ENCODE data around the gene CPNE2.

The CPNE2 gene

DNA sequence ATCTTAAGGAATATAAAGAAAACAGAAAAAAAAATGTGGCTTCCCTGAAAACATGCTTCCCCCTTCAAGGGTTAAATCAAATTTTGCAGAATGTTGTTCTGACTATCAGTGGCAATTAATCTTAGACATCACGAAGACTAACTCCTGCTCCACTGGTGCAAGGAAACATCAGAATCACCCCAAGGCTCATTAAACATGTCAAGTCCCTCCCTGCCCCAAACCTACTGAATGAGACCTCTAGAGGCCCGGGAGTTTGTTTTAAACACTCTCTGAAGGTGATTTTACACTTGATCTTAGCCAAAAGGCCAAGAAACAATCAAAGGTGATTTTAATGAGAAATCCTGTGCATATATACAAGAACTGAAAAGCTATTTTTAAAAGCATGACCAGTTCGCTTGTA, 75.2 kb downstream of the CPNE2 start:
- peaks cover 71 to 82% (median 77%) of the 10 kb centered on the region in 11 experiments for H3K36me3 ChIP-seq
- H3K4me1 ChIP-seq: peaks cover 26 to 29% (median 27%) of the 10 kb centered on the region in 10 experiments

GRCh38 chr16:57167953-57168352, 75.6 kb downstream of the CPNE2 start:
- peaks cover 71 to 82% (median 77%) of the 10 kb centered on the region in 11 experiments for H3K36me3 ChIP-seq
- TF ChIP-seq Cebpa-rat (IDR thresholded peaks at IDR 0.05): no peak

More for the DNA sequence above, 75.2 kb downstream of the CPNE2 start:
- Histone ChIP-seq H3K27me3 (no peaks in the 10 kb centered on the region), H3K27ac (peak overlapping the region; percentile 16 to 64 (median 52); a peak in 17 of 22 replicates), H3K4me3 (no peak overlapping the region), H4K20me1 (peaks cover 0 to 16% (median 0%) of the 10 kb centered on the region in 11 experiments; a peak in 1 of 22 replicates), H3K9me3 (replicated peaks in 1 of 11) (no peaks in the 10 kb centered on the region), H3K9ac (peak overlapping the region in 9 of 11 experiments; percentile 10 to 60 (median 35); a peak in 16 of 22 replicates), H3K4me2 (peak overlapping the region; percentile 57 to 84 (median 74))
- no peak for TF ChIP-seq Cebpa-rat (IDR thresholded peaks at IDR 0.05)

GRCh38 chr16:57169327-57169726, 76.9 kb downstream of the CPNE2 start:
- no peaks in the 10 kb centered on the region for H3K9me3 ChIP-seq (replicated peaks in 1 of 11)
- H3K4me2 ChIP-seq: no peak overlapping the region
- H3K4me1 ChIP-seq: peaks cover 26 to 31% (median 28%) of the 10 kb centered on the region in 10 experiments
- H3K36me3 ChIP-seq: peaks cover 71 to 80% (median 76%) of the 10 kb centered on the region in 11 experiments
- peaks cover 0 to 23% (median 0%) of the 10 kb centered on the region in 11 experiments; a peak in 2 of 22 replicates for H4K20me1 ChIP-seq
- no peak overlapping the region for H3K4me3 ChIP-seq
- H3K9ac ChIP-seq: no peak overlapping the region
- no peak overlapping the region for H3K27ac ChIP-seq
- TF ChIP-seq Cebpa-rat (IDR thresholded peaks at IDR 0.05): no peak
- H3K27me3 ChIP-seq: no peaks in the 10 kb centered on the region

More at GRCh38 chr16:57167953-57168352, 75.6 kb downstream of the CPNE2 start:
- H4K20me1 ChIP-seq: peaks cover 0 to 16% (median 0%) of the 10 kb centered on the region in 11 experiments; a peak in 2 of 22 replicates
- H3K4me1 ChIP-seq: peaks cover 26 to 31% (median 28%) of the 10 kb centered on the region in 10 experiments
- H3K27ac ChIP-seq: peak overlapping the region in 9 of 11 experiments; percentile 16 to 64 (median 52); a peak in 16 of 22 replicates
- no peaks in the 10 kb centered on the region for H3K9me3 ChIP-seq (replicated peaks in 1 of 11)
- H3K4me2 ChIP-seq: peak overlapping the region; percentile 57 to 84 (median 74)
- peak overlapping the region in 9 of 11 experiments; percentile 10 to 60 (median 35); a peak in 16 of 22 replicates for H3K9ac ChIP-seq
- no peak overlapping the region for H3K4me3 ChIP-seq
- H3K27me3 ChIP-seq: no peaks in the 10 kb centered on the region

- Histone ChIP-seq H3K4me2 (no peak overlapping the region), H3K36me3 (peaks cover 57 to 87% (median 63%) of the 10 kb centered on the region in 11 experiments), H3K9ac (no peak overlapping the region), H3K4me3 (no peak overlapping the region), H3K9me3 (replicated peaks in 1 of 11) (no peaks in the 10 kb centered on the region), H4K20me1 (peaks cover 0 to 24% (median 5%) of the 10 kb centered on the region in 11 experiments; a peak in 6 of 22 replicates), H3K27ac (no peak overlapping the region), H3K27me3 (no peaks in the 10 kb centered on the region), H3K4me1 (peaks cover 1 to 5% (median 2%) of the 10 kb centered on the region in 10 experiments)
- no peak for TF ChIP-seq Cebpa-rat (IDR thresholded peaks at IDR 0.05)
Observed at GRCh38 chr16:57172721-57173290, 80.4 kb downstream of the CPNE2 start.

- peaks cover 0 to 55% (median 23%) of the 10 kb centered on the region in 11 experiments; a peak in 13 of 22 replicates for H4K20me1 ChIP-seq
- no peak for TF ChIP-seq Cebpa-rat (IDR thresholded peaks at IDR 0.05)
- H3K27me3 ChIP-seq: no peaks in the 10 kb centered on the region
- peaks cover 48 to 95% (median 63%) of the 10 kb centered on the region in 11 experiments for H3K36me3 ChIP-seq
- no peak overlapping the region for H3K4me2 ChIP-seq
- H3K4me3 ChIP-seq: no peak overlapping the region
- no peaks in the 10 kb centered on the region for H3K9me3 ChIP-seq (replicated peaks in 1 of 11)
- no peak overlapping the region for H3K9ac ChIP-seq
- H3K4me1 ChIP-seq: 0 out of 20 replicates have a peak, but pooled peaks cover 0 to 4% (median 0%) of the 10 kb centered on the region in 10 experiments
- no peak overlapping the region for H3K27ac ChIP-seq
Observed at GRCh38 chr16:57175896-57176295, 83.5 kb downstream of the CPNE2 start.

DNA sequence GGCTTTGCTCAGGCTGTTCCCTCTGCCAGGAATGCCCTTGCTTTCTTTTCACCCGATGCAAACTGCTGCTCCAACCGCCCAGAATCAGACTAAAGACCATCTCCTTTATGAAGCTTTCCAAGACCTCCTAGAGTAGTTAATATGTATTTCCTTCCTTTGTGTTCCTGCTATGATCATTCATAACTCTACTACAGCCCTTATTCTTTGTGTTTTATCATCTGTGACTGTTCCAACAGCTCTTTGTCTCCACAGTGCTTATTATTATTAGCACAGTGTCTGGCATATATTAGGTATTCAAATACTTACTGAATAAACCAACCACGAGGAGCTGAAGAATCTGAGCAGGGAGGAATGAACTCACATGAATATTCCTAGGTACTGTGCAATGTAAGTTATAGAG, 85.8 kb downstream of the CPNE2 start:
- H3K36me3 ChIP-seq: peaks cover 29 to 75% (median 40%) of the 10 kb centered on the region in 11 experiments
- no peak overlapping the region for H3K9ac ChIP-seq
- no peak overlapping the region for H3K4me2 ChIP-seq
- H3K9me3 ChIP-seq (replicated peaks in 1 of 11): no peaks in the 10 kb centered on the region
- peaks cover 0 to 8% (median 1%) of the 10 kb centered on the region in 10 experiments; a peak in 5 of 20 replicates for H3K4me1 ChIP-seq
- TF ChIP-seq Cebpa-rat (IDR thresholded peaks at IDR 0.05): no peak
- peaks cover 0 to 68% (median 33%) of the 10 kb centered on the region in 11 experiments; a peak in 15 of 22 replicates for H4K20me1 ChIP-seq
- H3K27me3 ChIP-seq: no peaks in the 10 kb centered on the region
- no peak overlapping the region for H3K27ac ChIP-seq
- no peak overlapping the region for H3K4me3 ChIP-seq

GRCh38 chr16:57178793-57179212, 86.4 kb downstream of the CPNE2 start:
- Histone ChIP-seq H3K4me1 (peaks cover 3 to 14% (median 7%) of the 10 kb centered on the region in 10 experiments; a peak in 13 of 20 replicates), H3K27me3 (no peaks in the 10 kb centered on the region), H3K9me3 (replicated peaks in 1 of 11) (no peaks in the 10 kb centered on the region), H3K4me2 (no peak overlapping the region), H4K20me1 (peaks cover 0 to 64% (median 32%) of the 10 kb centered on the region in 11 experiments; a peak in 15 of 22 replicates), H3K27ac (no peak overlapping the region), H3K4me3 (no peak overlapping the region), H3K36me3 (peaks cover 23 to 69% (median 34%) of the 10 kb centered on the region in 11 experiments; a peak in 21 of 22 replicates), H3K9ac (no peak overlapping the region)
- TF ChIP-seq Cebpa-rat (IDR thresholded peaks at IDR 0.05): no peak

DNA sequence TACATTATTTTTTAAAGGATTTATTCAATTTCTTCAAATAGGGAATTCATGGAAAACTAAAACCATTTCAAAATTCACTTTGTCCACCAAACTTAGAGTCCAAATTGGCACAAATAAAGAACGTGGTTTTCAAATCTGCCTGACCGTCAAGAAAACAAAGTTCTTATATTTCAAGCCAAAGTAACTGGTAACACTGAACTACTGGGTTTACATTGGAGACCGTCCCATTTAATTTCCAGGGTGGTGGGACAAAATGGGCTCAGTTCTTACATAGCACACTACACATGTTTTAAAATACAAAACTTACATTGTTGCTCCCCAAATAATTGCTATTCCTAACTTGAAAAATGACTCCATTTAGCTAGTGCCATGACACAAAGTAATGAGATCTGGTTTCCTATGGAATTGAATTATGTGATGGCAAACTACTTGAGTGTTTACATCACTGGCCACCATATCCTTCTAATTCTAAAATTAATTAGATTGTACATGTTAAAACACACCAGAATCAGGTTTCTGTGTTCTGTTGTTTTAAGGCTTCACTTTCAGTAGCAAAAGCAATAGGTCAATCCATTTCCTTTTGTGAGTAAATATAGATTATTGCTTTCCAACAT, 86.9 kb downstream of the CPNE2 start:
- Histone ChIP-seq H3K4me2 (no peak overlapping the region), H3K9me3 (replicated peaks in 1 of 11) (no peaks in the 10 kb centered on the region), H3K9ac (no peak overlapping the region), H3K4me1 (peaks cover 3 to 17% (median 11%) of the 10 kb centered on the region in 10 experiments; a peak in 19 of 20 replicates), H3K27me3 (no peaks in the 10 kb centered on the region), H3K4me3 (no peak overlapping the region), H3K36me3 (peaks cover 18 to 63% (median 29%) of the 10 kb centered on the region in 11 experiments; a peak in 18 of 22 replicates), H4K20me1 (peaks cover 0 to 61% (median 32%) of the 10 kb centered on the region in 11 experiments; a peak in 15 of 22 replicates), H3K27ac (no peak overlapping the region)
- no peak for TF ChIP-seq Cebpa-rat (IDR thresholded peaks at IDR 0.05)

DNA sequence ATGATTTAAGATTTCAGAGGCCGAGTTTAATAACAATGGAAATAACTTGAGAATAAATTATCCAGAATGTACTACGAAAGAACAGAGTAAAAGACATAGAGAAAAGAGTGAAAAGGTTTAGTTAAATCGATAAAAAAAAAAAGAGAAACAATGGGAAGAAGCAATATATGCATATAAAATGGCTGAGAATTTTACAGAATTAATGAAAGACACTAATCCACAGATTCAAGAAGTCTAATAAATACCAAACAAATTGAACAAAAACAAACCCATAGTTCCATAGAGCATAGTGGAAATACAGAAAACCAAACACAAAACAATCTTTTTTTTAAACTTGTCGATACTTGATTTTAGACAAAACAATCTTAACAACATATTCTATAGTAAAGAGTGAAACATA, 91.7 kb downstream of the CPNE2 start:
- H3K4me1 ChIP-seq: peaks cover 22 to 40% (median 35%) of the 10 kb centered on the region in 10 experiments
- no peak overlapping the region for H3K27ac ChIP-seq
- H3K36me3 ChIP-seq: peaks cover 0 to 20% (median 7%) of the 10 kb centered on the region in 11 experiments; a peak in 14 of 22 replicates
- TF ChIP-seq Cebpa-rat (IDR thresholded peaks at IDR 0.05): no peak
- H3K4me3 ChIP-seq: peak overlapping the region in 8 of 10 experiments; percentile 83 to 99 (median 87); a peak in 10 of 20 replicates
- no peaks in the 10 kb centered on the region for H3K27me3 ChIP-seq
- H4K20me1 ChIP-seq: peaks cover 13 to 54% (median 34%) of the 10 kb centered on the region in 11 experiments; a peak in 18 of 22 replicates
- no peaks in the 10 kb centered on the region for H3K9me3 ChIP-seq (replicated peaks in 1 of 11)
- H3K9ac ChIP-seq: 0 out of 22 replicates have a peak overlapping the region, but pooled peaks of 2 of the 11 experiments have one; percentile 89 to 97
- peak overlapping the region; percentile 87 to 99 (median 91); a peak in 21 of 22 replicates for H3K4me2 ChIP-seq

Measured in BLaER1 treated with 17β-estradiol and CSF1 and Interleukin-3, amounts not matched to agents 10 nM and 100 nM (cell line).